ENCODE data around the gene MYO5A. TPM values are rescaled to one million over a fixed set of nuclear protein-coding genes. Genes with fewer than 3 reads are reported as not detected.

MYO5A gene
- total and polyA plus RNA-seq, 2 donors (not counting 1 experiment from before 2014, with no cell fraction given) = 12.2 to 44.4 TPM

GRCh38 chr15:52441841-52442240 is 86.8 kb downstream of the MYO5A start:
- intact Hi-C loops (cut with micrococcal nuclease) = no loop called here
- no peaks in the 10 kb centered on the region for H3K9me3 Mint-ChIP-seq (ENCODE audit: insufficient read depth)
- WGBS (ENCODE audit: insufficient coverage) = no CpG with 5 or more reads among the region's 2 CpGs
- ATAC-seq (ENCODE audit: low read depth) (no peak), DNase-seq (no peak)
- no peak overlapping the region for H3K27ac Mint-ChIP-seq
- ChIA-PET POLR2A (no interaction called here), CTCF (interaction anchor here (1.2 kb wide), 1 partner anchor 293 kb away, joined by 3 read pairs; no protein-coding TSS in a partner anchor)
- H3K4me1 Mint-ChIP-seq = peaks cover 43% of the 10 kb centered on the region
- Histone ChIP-seq H3K79me2 (ENCODE audit: control insufficient read depth, insufficient read depth, low read length) (peaks cover 76% of the 10 kb centered on the region), H3K27me3 (replicated peaks in 1 of 4; ENCODE audit: control extremely low read depth in 1 of 4, control insufficient read depth in 3 of 4, insufficient read depth in 4 of 4, low read length in 3 of 4) (no peaks in the 10 kb centered on the region), H3K36me3 (replicated peaks in 1 of 2; ENCODE audit: control extremely low read depth in 1 of 2, control insufficient read depth in 1 of 2, extremely low read depth in 1 of 2, insufficient read depth in 2 of 2, low read length in 1 of 2) (no peaks in the 10 kb centered on the region), H3K4me1 (ENCODE audit: control insufficient read depth in 2 of 2, insufficient read depth in 2 of 2, low read length in 2 of 2) (peaks cover 6% of the 10 kb centered on the region in 2 donors), H3K4me2 (replicated peaks; ENCODE audit: low read depth, low read length, poor library complexity, severe bottlenecking) (no peak overlapping the region), H3K9ac (ENCODE audit: low read length) (no peak overlapping the region), H4K20me1 (ENCODE audit: control insufficient read depth, insufficient read depth, low read length, poor library complexity, severe bottlenecking) (peaks cover 76% of the 10 kb centered on the region), H2AFZ (ENCODE audit: insufficient read depth, low read depth, low read length, poor library complexity, severe bottlenecking) (no peak overlapping the region), H3K9me3 (ENCODE audit: control extremely low read depth in 1 of 3, control insufficient read depth in 2 of 3, insufficient read depth in 1 of 3, low read length in 2 of 3) (no peaks in the 10 kb centered on the region), H3K27ac (ENCODE audit: low read length in 2 of 2) (no peak overlapping the region), H3K4me3 (ENCODE audit: control extremely low read depth in 1 of 5, extremely low read depth in 1 of 5, insufficient read depth in 1 of 5, low read depth in 2 of 5, low read length in 4 of 5) (no peak overlapping the region)
- no peak for TF ChIP-seq CTCF (IDR thresholded peaks at IDR 0.05)
- no peak for TF ChIP-seq EZH2 (IDR thresholded peaks at IDR 0.05; ENCODE audit: borderline replicate concordance, insufficient read depth, low read depth, low read length, poor library complexity, severe bottlenecking)
- no peaks in the 10 kb centered on the region for H3K27me3 Mint-ChIP-seq
- no peak overlapping the region for H3K4me3 Mint-ChIP-seq

GRCh38 chr15:52440946-52441345 is 87.7 kb downstream of the MYO5A start:
- Mint-ChIP-seq H3K27ac (no peak overlapping the region), H3K27me3 (no peaks in the 10 kb centered on the region), H3K4me3 (no peak overlapping the region), H3K9me3 (ENCODE audit: insufficient read depth) (no peaks in the 10 kb centered on the region), H3K4me1 (peaks cover 36% of the 10 kb centered on the region)
- Histone ChIP-seq H3K9me3 (ENCODE audit: control extremely low read depth in 1 of 3, control insufficient read depth in 2 of 3, insufficient read depth in 1 of 3, low read length in 2 of 3) (no peaks in the 10 kb centered on the region), H3K27ac (ENCODE audit: low read length in 2 of 2) (no peak overlapping the region), H3K27me3 (replicated peaks in 1 of 4; ENCODE audit: control extremely low read depth in 1 of 4, control insufficient read depth in 3 of 4, insufficient read depth in 4 of 4, low read length in 3 of 4) (no peaks in the 10 kb centered on the region), H3K9ac (ENCODE audit: low read length) (no peak overlapping the region), H4K20me1 (ENCODE audit: control insufficient read depth, insufficient read depth, low read length, poor library complexity, severe bottlenecking) (peaks cover 73% of the 10 kb centered on the region), H2AFZ (ENCODE audit: insufficient read depth, low read depth, low read length, poor library complexity, severe bottlenecking) (no peak overlapping the region), H3K4me1 (ENCODE audit: control insufficient read depth in 2 of 2, insufficient read depth in 2 of 2, low read length in 2 of 2) (peaks cover 6% of the 10 kb centered on the region in 2 donors), H3K4me2 (replicated peaks; ENCODE audit: low read depth, low read length, poor library complexity, severe bottlenecking) (no peak overlapping the region), H3K36me3 (replicated peaks in 1 of 2; ENCODE audit: control extremely low read depth in 1 of 2, control insufficient read depth in 1 of 2, extremely low read depth in 1 of 2, insufficient read depth in 2 of 2, low read length in 1 of 2) (no peaks in the 10 kb centered on the region), H3K4me3 (ENCODE audit: control extremely low read depth in 1 of 5, extremely low read depth in 1 of 5, insufficient read depth in 1 of 5, low read depth in 2 of 5, low read length in 4 of 5) (no peak overlapping the region), H3K79me2 (ENCODE audit: control insufficient read depth, insufficient read depth, low read length) (peaks cover 72% of the 10 kb centered on the region)
- ChIA-PET CTCF (no interaction called here), POLR2A (no interaction called here)
- no peak for ATAC-seq (ENCODE audit: low read depth)
- no CpG with 5 or more reads among the region's 2 CpGs for WGBS (ENCODE audit: insufficient coverage)
- intact Hi-C loops (cut with micrococcal nuclease) = no loop called here
- no peak for TF ChIP-seq CTCF (IDR thresholded peaks at IDR 0.05)
- TF ChIP-seq EZH2 (IDR thresholded peaks at IDR 0.05; ENCODE audit: borderline replicate concordance, insufficient read depth, low read depth, low read length, poor library complexity, severe bottlenecking) = no peak
- no peak for DNase-seq

Data from B cell (primary cell).